Measurements from ENCODE around the gene NBPF1.
"Not testable (repeated sequence)": the region's sequence is repeated elsewhere in the genome, so short reads cannot be mapped to it uniquely, and the experiment has no call there.

The NBPF1 gene

GRCh38 chr1:16612332-16613172 lies 812 bp downstream of the NBPF1 start:
- TF ChIP-seq CTCF (IDR thresholded peaks at IDR 0.05; ENCODE audit: unreplicated experiment in 3 of 3), result no peak
- H3K9me3 Mint-ChIP-seq, result no peaks in the 10 kb centered on the region
- no peak overlapping the region for H3K4me3 Mint-ChIP-seq
- H3K27me3 Mint-ChIP-seq (ENCODE audit: low read depth), result no peaks in the 10 kb centered on the region
- H3K36me3 Mint-ChIP-seq (ENCODE audit: low read depth), result no peaks in the 10 kb centered on the region
- no peaks in the 10 kb centered on the region for H3K4me1 Mint-ChIP-seq
- no peak overlapping the region for H3K27ac Mint-ChIP-seq

- H3K4me3 Mint-ChIP-seq, result not testable (repeated sequence)
Measured at GRCh38 chr1:16611981-16612331, 1.4 kb downstream of the NBPF1 start.

GRCh38 chr1:16611164-16611563 lies 2.2 kb downstream of the NBPF1 start:
- H3K27ac Mint-ChIP-seq, result not testable (repeated sequence)

More at GRCh38 chr1:16611981-16612331, 1.4 kb downstream of the NBPF1 start:
- H3K4me1 Mint-ChIP-seq; H3K9me3 Mint-ChIP-seq; H3K27ac Mint-ChIP-seq; H3K27me3 Mint-ChIP-seq (ENCODE audit: low read depth); H3K36me3 Mint-ChIP-seq (ENCODE audit: low read depth): not testable (repeated sequence)

GRCh38 chr1:16610553-16610952 lies 2.8 kb downstream of the NBPF1 start:
- not testable (repeated sequence) for H3K4me1 Mint-ChIP-seq; H3K27me3 Mint-ChIP-seq (ENCODE audit: low read depth); H3K4me3 Mint-ChIP-seq; H3K9me3 Mint-ChIP-seq; H3K36me3 Mint-ChIP-seq (ENCODE audit: low read depth); H3K27ac Mint-ChIP-seq

More at GRCh38 chr1:16611164-16611563, 2.2 kb downstream of the NBPF1 start:
- H3K4me3 Mint-ChIP-seq; H3K36me3 Mint-ChIP-seq (ENCODE audit: low read depth); H3K9me3 Mint-ChIP-seq; H3K4me1 Mint-ChIP-seq; H3K27me3 Mint-ChIP-seq (ENCODE audit: low read depth): not testable (repeated sequence)

GRCh38 chr1:16609761-16610160 lies 3.6 kb downstream of the NBPF1 start:
- not testable (repeated sequence) for H3K4me1 Mint-ChIP-seq; H3K36me3 Mint-ChIP-seq (ENCODE audit: low read depth); H3K27ac Mint-ChIP-seq; H3K9me3 Mint-ChIP-seq; H3K4me3 Mint-ChIP-seq; H3K27me3 Mint-ChIP-seq (ENCODE audit: low read depth)

- Mint-ChIP-seq H3K4me1 (no peaks in the 10 kb centered on the region), H3K36me3 (ENCODE audit: low read depth) (no peaks in the 10 kb centered on the region), H3K9me3 (no peaks in the 10 kb centered on the region), H3K4me3 (no peak overlapping the region), H3K27me3 (ENCODE audit: low read depth) (no peaks in the 10 kb centered on the region), H3K27ac (no peak overlapping the region)
- no peak for TF ChIP-seq CTCF (IDR thresholded peaks at IDR 0.05; ENCODE audit: unreplicated experiment in 3 of 3)
Measured at GRCh38 chr1:16608838-16609560, 4.4 kb downstream of the NBPF1 start.

- not testable (repeated sequence) for H3K27ac Mint-ChIP-seq; H3K36me3 Mint-ChIP-seq (ENCODE audit: low read depth); H3K9me3 Mint-ChIP-seq; H3K4me3 Mint-ChIP-seq; H3K4me1 Mint-ChIP-seq; H3K27me3 Mint-ChIP-seq (ENCODE audit: low read depth)
Measured at GRCh38 chr1:16607853-16608815, 5.2 kb downstream of the NBPF1 start.

GRCh38 chr1:16607433-16607851 lies 5.9 kb downstream of the NBPF1 start:
- Mint-ChIP-seq H3K36me3 (ENCODE audit: low read depth) (no peaks in the 10 kb centered on the region), H3K27ac (no peak overlapping the region)

GRCh38 chr1:16606666-16607432 lies 6.5 kb downstream of the NBPF1 start:
- H3K27me3 Mint-ChIP-seq (ENCODE audit: low read depth); H3K9me3 Mint-ChIP-seq: not testable (repeated sequence)

More at GRCh38 chr1:16607433-16607851, 5.9 kb downstream of the NBPF1 start:
- no peak overlapping the region for H3K4me3 Mint-ChIP-seq
- H3K27me3 Mint-ChIP-seq (ENCODE audit: low read depth), result no peaks in the 10 kb centered on the region
- H3K4me1 Mint-ChIP-seq, result no peaks in the 10 kb centered on the region
- TF ChIP-seq CTCF (IDR thresholded peaks at IDR 0.05; ENCODE audit: unreplicated experiment in 3 of 3), result no peak
- H3K9me3 Mint-ChIP-seq, result no peaks in the 10 kb centered on the region

More at GRCh38 chr1:16606666-16607432, 6.5 kb downstream of the NBPF1 start:
- H3K27ac Mint-ChIP-seq; H3K36me3 Mint-ChIP-seq (ENCODE audit: low read depth); H3K4me1 Mint-ChIP-seq; H3K4me3 Mint-ChIP-seq: not testable (repeated sequence)
